ENCODE data around the gene ARFGEF3.

GRCh38 chr6:138230759-138231380 lies 69.1 kb downstream of the ARFGEF3 start:
- TF ChIP-seq CTCF (conservative IDR thresholded peaks at IDR 0.05 in 1 of 2, IDR thresholded peaks at IDR 0.05 in 1 of 2; ENCODE audit: extremely low read depth in 1 of 2, insufficient read depth in 1 of 2, low read depth in 1 of 2, low read length in 2 of 2) (no peak), EZH2 (IDR thresholded peaks at IDR 0.05; ENCODE audit: borderline replicate concordance, low read length) (no peak)
